Spleen (tissue), 7 donors: ENCODE measurements around the gene SYCP2.
"Not testable (repeated sequence)": the region's sequence is repeated elsewhere in the genome, so short reads cannot be mapped to it uniquely, and the experiment has no call there.

Source experiments
- POLR2A ChIP-seq, 3 donors: fragments of 450-650 bp; IDR thresholded peaks; one replicate each; pipeline ENCODE4 v1.5.1; 2017; ENCODE audit warnings: antibody characterized with exemption in 3 of 3, mild to moderate bottlenecking in 1 of 3
- POLR2AphosphoS5 ChIP-seq, 3 donors: sonication (generic); formaldehyde crosslinking; IDR thresholded peaks; one replicate each; pipeline ENCODE4 v1.5.1; 2017; ENCODE audit warnings: antibody characterized with exemption in 3 of 3
- TF ChIP-seq, protein P1 (sequence below), 11 experiments: fragments of 200-600 bp in 7 of 11; fragments of 450-650 bp in 4 of 11; sonication (generic) in 4 of 11; IDR thresholded peaks in 8 of 11; conservative IDR thresholded peaks in 3 of 11; 1 replicate in 7 of 11; 2 replicates in 4 of 11; pipeline versions ENCODE4 v1.4.0 to v1.8.0; 2016 to 2021; ENCODE audit warnings: antibody characterized with exemption in 11 of 11, inconsistent platforms in 4 of 11, mild to moderate bottlenecking in 1 of 11
- donor health status: DM: no; HTN: no; CAD: no; lungs with moderate emphysema.
- donor health status: DM: no; HTN: no; CAD: no.
- donor health status: DM: no; HTN: no; CAD: no.

DNA sequence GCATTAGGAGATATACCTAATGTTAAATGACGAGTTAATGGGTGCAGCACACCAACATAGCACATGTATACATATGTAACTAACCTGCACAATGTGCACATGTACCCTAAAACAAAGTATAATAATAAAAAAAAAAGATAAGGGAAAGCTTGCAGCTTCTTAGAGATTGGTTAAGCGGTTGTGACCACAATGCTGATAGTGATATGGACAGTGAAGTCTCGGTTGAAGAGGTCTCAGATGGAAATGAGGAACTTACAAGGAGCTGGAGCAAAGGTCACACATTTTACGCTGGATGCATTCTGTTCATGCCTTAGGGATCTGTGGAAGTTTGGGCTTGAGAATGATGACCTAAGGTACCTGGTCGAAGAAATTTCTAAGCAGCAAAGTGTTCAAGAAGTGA, 76.5 kb downstream of the SYCP2 start:
- not testable (repeated sequence) for TF ChIP-seq POLR2A, POLR2AphosphoS5 (IDR thresholded peaks at IDR 0.05)
- TF ChIP-seq, protein P1, sequence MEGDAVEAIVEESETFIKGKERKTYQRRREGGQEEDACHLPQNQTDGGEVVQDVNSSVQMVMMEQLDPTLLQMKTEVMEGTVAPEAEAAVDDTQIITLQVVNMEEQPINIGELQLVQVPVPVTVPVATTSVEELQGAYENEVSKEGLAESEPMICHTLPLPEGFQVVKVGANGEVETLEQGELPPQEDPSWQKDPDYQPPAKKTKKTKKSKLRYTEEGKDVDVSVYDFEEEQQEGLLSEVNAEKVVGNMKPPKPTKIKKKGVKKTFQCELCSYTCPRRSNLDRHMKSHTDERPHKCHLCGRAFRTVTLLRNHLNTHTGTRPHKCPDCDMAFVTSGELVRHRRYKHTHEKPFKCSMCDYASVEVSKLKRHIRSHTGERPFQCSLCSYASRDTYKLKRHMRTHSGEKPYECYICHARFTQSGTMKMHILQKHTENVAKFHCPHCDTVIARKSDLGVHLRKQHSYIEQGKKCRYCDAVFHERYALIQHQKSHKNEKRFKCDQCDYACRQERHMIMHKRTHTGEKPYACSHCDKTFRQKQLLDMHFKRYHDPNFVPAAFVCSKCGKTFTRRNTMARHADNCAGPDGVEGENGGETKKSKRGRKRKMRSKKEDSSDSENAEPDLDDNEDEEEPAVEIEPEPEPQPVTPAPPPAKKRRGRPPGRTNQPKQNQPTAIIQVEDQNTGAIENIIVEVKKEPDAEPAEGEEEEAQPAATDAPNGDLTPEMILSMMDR (IDR thresholded peaks at IDR 0.05 in 8 of 11, conservative IDR thresholded peaks at IDR 0.05 in 3 of 11): not testable (repeated sequence)
